Mesenteric fat pad (tissue), 1 donor: Measurements from ENCODE around the gene BCL2. TPM values are rescaled to one million over a fixed set of nuclear protein-coding genes. Genes with fewer than 3 reads are reported as not detected.

Experiments
- DNase-seq: peaks from one replicate; pipeline ENCODE4 v3.0.0-alpha.2; 2020; ENCODE audit warnings: low spot score
- total RNA-seq: library from RNA; stranded (reverse); fragmentation: NEBNext Ultra II Directional; extraction: Animal tissue kit (Norgen Biotek cat#: 25700); gene quantifications from one replicate; pipeline ENCODE4 v1.2.1, GENCODE V29; 2021
- donor health status: DM: yes; HTN: yes; CAD: no.

Gene BCL2
- total RNA-seq, 1 donor from 2014 or later = 58.7 TPM

- no peak for DNase-seq
These were observed 8.2 kb downstream of the BCL2 start for GRCh38 chr18:63311118-63312018.

- DNase-seq = no peak
These were observed 10.1 kb downstream of the BCL2 start for GRCh38 chr18:63309422-63309821.

GRCh38 chr18:63307551-63308200 is 11.9 kb downstream of the BCL2 start:
- DNase-seq = no peak

- no peak for DNase-seq
These were observed 12.6 kb downstream of the BCL2 start for GRCh38 chr18:63306819-63307550.

GRCh38 chr18:63306249-63306648 is 13.3 kb downstream of the BCL2 start:
- DNase-seq = no peak

GRCh38 chr18:63303547-63303946 is 16.0 kb downstream of the BCL2 start:
- no peak for DNase-seq

- DNase-seq = no peak
These were observed 16.7 kb downstream of the BCL2 start for GRCh38 chr18:63302636-63303405.

- no peak for DNase-seq
These were observed 17.3 kb downstream of the BCL2 start for GRCh38 chr18:63302220-63302619.

GRCh38 chr18:63301434-63301833 is 18.1 kb downstream of the BCL2 start:
- DNase-seq = no peak

GRCh38 chr18:63299837-63300745 is 19.5 kb downstream of the BCL2 start:
- no peak for DNase-seq

- no peak for DNase-seq
These were observed 20.9 kb downstream of the BCL2 start for GRCh38 chr18:63298400-63299365.

GRCh38 chr18:63297687-63298399 is 21.7 kb downstream of the BCL2 start:
- DNase-seq = no peak

- DNase-seq = no peak
These were observed 25.6 kb downstream of the BCL2 start for GRCh38 chr18:63293935-63294334.

GRCh38 chr18:63292831-63293683 is 26.5 kb downstream of the BCL2 start:
- DNase-seq = no peak

- DNase-seq = no peak
These were observed 28.3 kb downstream of the BCL2 start for GRCh38 chr18:63291278-63291677.

- DNase-seq = no peak
These were observed 28.8 kb downstream of the BCL2 start for GRCh38 chr18:63290821-63291200.

GRCh38 chr18:63290166-63290820 is 29.3 kb downstream of the BCL2 start:
- DNase-seq = no peak
